Thyroid gland (tissue), 4 donors: ENCODE data around the gene LARGE1. TPM values are rescaled to one million over a fixed set of nuclear protein-coding genes. Genes with fewer than 3 reads are reported as not detected.

Experiments used
- DNase-seq, 2 donors: peaks; one replicate each; pipeline ENCODE4 v3.0.0-alpha.2; 2019
- H3K27ac ChIP-seq, 3 donors: fragments of 200-600 bp; sonication (generic); 1 replicate in 2 of 3; 2 replicates in 1 of 3; pipeline ENCODE4 v1.5.1; 2016 to 2019; ENCODE audit warnings: mild to moderate bottlenecking in 1 of 3, moderate library complexity in 1 of 3
- H3K27me3 ChIP-seq: fragments of 200-600 bp; sonication (generic); one replicate; pipeline ENCODE4 v1.5.1; 2019
- H3K36me3 ChIP-seq, 2 donors: fragments of 200-600 bp; sonication (generic); one replicate each; pipeline ENCODE4 v1.5.1; 2016 to 2019
- H3K4me1 ChIP-seq, 2 donors: fragments of 200-600 bp; sonication (generic); one replicate each; pipeline ENCODE4 v1.5.1; 2017 to 2019
- H3K4me3 ChIP-seq, 3 donors: fragments of 200-600 bp; sonication (generic); replicated peaks in 1 of 3; 1 replicate in 2 of 3; 2 replicates in 1 of 3; pipeline ENCODE4 v1.5.1; 2016; ENCODE audit warnings: mild to moderate bottlenecking in 1 of 3
- H3K9me3 ChIP-seq: fragments of 200-600 bp; sonication (generic); one replicate; pipeline ENCODE4 v1.5.1; 2017
- CTCF ChIP-seq, 6 experiments: fragments of 200-600 bp in 3 of 6; fragments of 450-650 bp in 3 of 6; sonication (generic) in 3 of 6; IDR thresholded peaks; one replicate each; pipeline ENCODE4 v1.5.1; 2016 to 2019; ENCODE audit warnings: antibody characterized with exemption in 6 of 6, mild to moderate bottlenecking in 2 of 6, inconsistent platforms in 1 of 6, moderate library complexity in 1 of 6
- POLR2A ChIP-seq, 2 donors: fragments of 450-650 bp; IDR thresholded peaks; one replicate each; pipeline ENCODE4 v1.6.1; 2017; ENCODE audit warnings: antibody characterized with exemption in 2 of 2, mild to moderate bottlenecking in 2 of 2, moderate library complexity in 1 of 2
- WGBS, 2 donors: methylation state at CpG; one replicate each; pipeline ENCODE4 v1.1.5; 2017; 5-methylcytosine and 5-hydroxymethylcytosine counted together
- intact Hi-C: fragments of 100-400 bp; cut with DNase I; formaldehyde crosslinking; loops from one replicate; pipeline ENCODE4 v1.15.1; 2023
- total RNA-seq, 4 donors: library from RNA; depleted of rRNA; stranded (reverse); fragments of >200 nt; gene quantifications; one replicate each; pipeline ENCODE4 v1.2.3, GENCODE V29; 2016

The LARGE1 gene
- total RNA-seq, 4 donors from 2014 or later = 13.6 to 16.3 (median 15.1) TPM

- no peak overlapping the region for H3K27ac ChIP-seq
- TF ChIP-seq POLR2A (IDR thresholded peaks at IDR 0.05) (no peak), CTCF (IDR thresholded peaks at IDR 0.05) (no peak)
- no peaks in the 10 kb centered on the region for H3K36me3 ChIP-seq
- no peak for DNase-seq
- no peaks in the 10 kb centered on the region for H3K27me3 ChIP-seq
- intact Hi-C loops = no loop called here
- WGBS, 2 donors = 88 to 96% methylated on average over 2 of the region's 2 CpGs
- no peaks in the 10 kb centered on the region for H3K9me3 ChIP-seq
- H3K4me3 ChIP-seq = no peak overlapping the region
- no peaks in the 10 kb centered on the region for H3K4me1 ChIP-seq
Measured at GRCh38 chr22:33588860-33589259, 331.4 kb downstream of the LARGE1 start.

- Histone ChIP-seq H3K4me1 (no peaks in the 10 kb centered on the region), H3K27me3 (no peaks in the 10 kb centered on the region), H3K4me3 (no peak overlapping the region), H3K27ac (no peak overlapping the region), H3K9me3 (no peaks in the 10 kb centered on the region), H3K36me3 (no peaks in the 10 kb centered on the region)
- DNase-seq = no peak
- 85 to 90% methylated on average over 5 of the region's 5 CpGs for WGBS, 2 donors
- intact Hi-C loops = no loop called here
- no peak for TF ChIP-seq CTCF (IDR thresholded peaks at IDR 0.05)
Measured at GRCh38 chr22:33584152-33584551, 336.1 kb downstream of the LARGE1 start.

- H3K4me3 ChIP-seq = no peak overlapping the region
- no peak overlapping the region for H3K27ac ChIP-seq
- no peak for DNase-seq
- 93 to 100% methylated on average over 1 of the region's 1 CpG for WGBS, 2 donors
- no peaks in the 10 kb centered on the region for H3K9me3 ChIP-seq
- intact Hi-C loops = no loop called here
- H3K36me3 ChIP-seq = no peaks in the 10 kb centered on the region
- TF ChIP-seq POLR2A (IDR thresholded peaks at IDR 0.05) = no peak
- no peak for TF ChIP-seq CTCF (IDR thresholded peaks at IDR 0.05)
- no peaks in the 10 kb centered on the region for H3K27me3 ChIP-seq
- no peaks in the 10 kb centered on the region for H3K4me1 ChIP-seq
Measured at GRCh38 chr22:33582822-33583400, 337.4 kb downstream of the LARGE1 start.

GRCh38 chr22:33580310-33580709, 340.0 kb downstream of the LARGE1 start:
- H3K9me3 ChIP-seq = no peaks in the 10 kb centered on the region
- 87 to 90% methylated on average over 7 of the region's 7 CpGs for whole genome bisulfite sequencing, 2 donors
- H3K4me1 ChIP-seq = no peaks in the 10 kb centered on the region
- no peaks in the 10 kb centered on the region for H3K36me3 ChIP-seq
- no peak overlapping the region for H3K27ac ChIP-seq
- TF ChIP-seq CTCF (IDR thresholded peaks at IDR 0.05) = no peak
- no peak for TF ChIP-seq POLR2A (IDR thresholded peaks at IDR 0.05)
- no peak for DNase-seq
- intact Hi-C loops = no loop called here
- no peaks in the 10 kb centered on the region for H3K27me3 ChIP-seq
- no peak overlapping the region for H3K4me3 ChIP-seq

- WGBS, 2 donors = 63 to 65% methylated on average over 8 of the region's 8 CpGs
- peak; percentile 34 to 40 for DNase-seq
Measured at GRCh38 chr22:33579448-33580093, 340.7 kb downstream of the LARGE1 start.

More at GRCh38 chr22:33579448-33580093, 340.7 kb downstream of the LARGE1 start:
- Histone ChIP-seq H3K27ac (no peak overlapping the region), H3K27me3 (no peaks in the 10 kb centered on the region), H3K4me3 (no peak overlapping the region), H3K36me3 (no peaks in the 10 kb centered on the region), H3K4me1 (no peaks in the 10 kb centered on the region), H3K9me3 (no peaks in the 10 kb centered on the region)
- intact Hi-C loops = loop anchor here (2.0 to 5.0 kb wide), 2 partner anchors 61 to 277 kb away; no protein-coding TSS in a partner anchor
- TF ChIP-seq CTCF (IDR thresholded peaks at IDR 0.05) (peak; percentile 52 to 87 (median 70)), POLR2A (IDR thresholded peaks at IDR 0.05) (no peak)
